Measurements from ENCODE around the gene MBP. TPM values are rescaled to one million over a fixed set of nuclear protein-coding genes. Genes with fewer than 3 reads are reported as not detected.

Gene MBP
- total RNA-seq, 1 donor from 2014 or later: 2.0 TPM

- TF ChIP-seq, protein P1, sequence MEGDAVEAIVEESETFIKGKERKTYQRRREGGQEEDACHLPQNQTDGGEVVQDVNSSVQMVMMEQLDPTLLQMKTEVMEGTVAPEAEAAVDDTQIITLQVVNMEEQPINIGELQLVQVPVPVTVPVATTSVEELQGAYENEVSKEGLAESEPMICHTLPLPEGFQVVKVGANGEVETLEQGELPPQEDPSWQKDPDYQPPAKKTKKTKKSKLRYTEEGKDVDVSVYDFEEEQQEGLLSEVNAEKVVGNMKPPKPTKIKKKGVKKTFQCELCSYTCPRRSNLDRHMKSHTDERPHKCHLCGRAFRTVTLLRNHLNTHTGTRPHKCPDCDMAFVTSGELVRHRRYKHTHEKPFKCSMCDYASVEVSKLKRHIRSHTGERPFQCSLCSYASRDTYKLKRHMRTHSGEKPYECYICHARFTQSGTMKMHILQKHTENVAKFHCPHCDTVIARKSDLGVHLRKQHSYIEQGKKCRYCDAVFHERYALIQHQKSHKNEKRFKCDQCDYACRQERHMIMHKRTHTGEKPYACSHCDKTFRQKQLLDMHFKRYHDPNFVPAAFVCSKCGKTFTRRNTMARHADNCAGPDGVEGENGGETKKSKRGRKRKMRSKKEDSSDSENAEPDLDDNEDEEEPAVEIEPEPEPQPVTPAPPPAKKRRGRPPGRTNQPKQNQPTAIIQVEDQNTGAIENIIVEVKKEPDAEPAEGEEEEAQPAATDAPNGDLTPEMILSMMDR (conservative IDR thresholded peaks at IDR 0.05): no peak
- H3K4me1 Mint-ChIP-seq: peaks cover 29% of the 10 kb centered on the region
- H3K4me3 Mint-ChIP-seq: no peak overlapping the region
- H3K27me3 Mint-ChIP-seq (ENCODE audit: low read depth): no peaks in the 10 kb centered on the region
- H3K27ac Mint-ChIP-seq (ENCODE audit: unreplicated experiment): no peak overlapping the region
- DNase-seq (ENCODE audit: low read depth, low spot score): no peak
- no peaks in the 10 kb centered on the region for H3K36me3 Mint-ChIP-seq (ENCODE audit: low read depth)
- H3K9me3 Mint-ChIP-seq: no peaks in the 10 kb centered on the region
These were observed 84.7 kb downstream of the MBP start for GRCh38 chr18:77047803-77048419.

GRCh38 chr18:77046994-77047393, 85.6 kb downstream of the MBP start:
- Mint-ChIP-seq H3K27me3 (ENCODE audit: low read depth) (no peaks in the 10 kb centered on the region), H3K9me3 (no peaks in the 10 kb centered on the region), H3K27ac (ENCODE audit: unreplicated experiment) (no peak overlapping the region), H3K4me3 (no peak overlapping the region), H3K4me1 (peaks cover 29% of the 10 kb centered on the region), H3K36me3 (ENCODE audit: low read depth) (no peaks in the 10 kb centered on the region)
- TF ChIP-seq, protein P1 (conservative IDR thresholded peaks at IDR 0.05): no peak
- DNase-seq (ENCODE audit: low read depth, low spot score): no peak

DNA sequence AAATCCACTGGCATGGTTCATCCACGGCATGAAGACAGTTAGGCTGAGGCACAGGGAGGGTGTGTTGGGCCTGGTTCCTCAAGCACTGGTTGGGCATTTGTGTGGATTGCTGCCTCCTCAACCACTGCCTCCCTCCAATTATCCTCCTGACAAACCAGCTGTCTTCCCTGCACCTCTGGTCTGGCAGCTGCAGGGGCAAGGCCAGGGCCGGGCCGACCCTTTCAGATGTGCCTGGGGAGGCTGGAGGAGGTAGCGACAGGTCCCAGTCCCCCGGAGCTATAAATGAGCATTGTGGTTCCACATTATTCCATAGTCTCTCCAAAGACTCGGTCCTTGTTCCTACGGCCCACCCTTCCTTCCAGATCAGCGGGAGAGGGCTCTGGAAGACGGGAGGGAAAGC, 86.2 kb downstream of the MBP start:
- Mint-ChIP-seq H3K4me1 (peaks cover 26% of the 10 kb centered on the region), H3K9me3 (no peaks in the 10 kb centered on the region), H3K36me3 (ENCODE audit: low read depth) (no peaks in the 10 kb centered on the region), H3K27me3 (ENCODE audit: low read depth) (no peaks in the 10 kb centered on the region), H3K4me3 (no peak overlapping the region), H3K27ac (ENCODE audit: unreplicated experiment) (no peak overlapping the region)
- no peak for DNase-seq (ENCODE audit: low read depth, low spot score)
- TF ChIP-seq, protein P1 (conservative IDR thresholded peaks at IDR 0.05): no peak

- DNase-seq (ENCODE audit: low read depth, low spot score): no peak
These were observed 86.9 kb downstream of the MBP start for GRCh38 chr18:77045677-77046076.

GRCh38 chr18:77044866-77045664, 87.5 kb downstream of the MBP start:
- no peaks in the 10 kb centered on the region for H3K9me3 Mint-ChIP-seq
- peak overlapping the region; percentile 73 for H3K27ac Mint-ChIP-seq (ENCODE audit: unreplicated experiment)
- DNase-seq (ENCODE audit: low read depth, low spot score): no peak
- TF ChIP-seq, protein P1 (conservative IDR thresholded peaks at IDR 0.05): no peak
- no peak overlapping the region for H3K4me3 Mint-ChIP-seq
- no peaks in the 10 kb centered on the region for H3K27me3 Mint-ChIP-seq (ENCODE audit: low read depth)
- H3K4me1 Mint-ChIP-seq: peaks cover 24% of the 10 kb centered on the region
- no peaks in the 10 kb centered on the region for H3K36me3 Mint-ChIP-seq (ENCODE audit: low read depth)

More at GRCh38 chr18:77045677-77046076, 86.9 kb downstream of the MBP start:
- TF ChIP-seq, protein P1 (conservative IDR thresholded peaks at IDR 0.05): no peak
- H3K27ac Mint-ChIP-seq (ENCODE audit: unreplicated experiment): no peak overlapping the region
- peaks cover 24% of the 10 kb centered on the region for H3K4me1 Mint-ChIP-seq
- H3K36me3 Mint-ChIP-seq (ENCODE audit: low read depth): no peaks in the 10 kb centered on the region
- H3K9me3 Mint-ChIP-seq: no peaks in the 10 kb centered on the region
- H3K4me3 Mint-ChIP-seq: no peak overlapping the region
- no peaks in the 10 kb centered on the region for H3K27me3 Mint-ChIP-seq (ENCODE audit: low read depth)
